GDM1 (cell line): ENCODE results near the gene PITX1.

ENCODE experiments used
- DNase-seq: peaks from one replicate; lab custom pipeline; 2025; lab: John Stamatoyannopoulos, UW

Gene PITX1

GRCh38 chr5:135028791-135029476, 5.1 kb downstream of the PITX1 start:
- DNase-seq = no peak

- DNase-seq = no peak
Observed at GRCh38 chr5:135027697-135028615, 6.1 kb downstream of the PITX1 start.

- DNase-seq = no peak
Observed at GRCh38 chr5:135027266-135027696, 6.7 kb downstream of the PITX1 start.

- no peak for DNase-seq
Observed at GRCh38 chr5:135026645-135027265, 7.3 kb downstream of the PITX1 start.

- no peak for DNase-seq
Observed at GRCh38 chr5:135025730-135026644, 8.0 kb downstream of the PITX1 start.

GRCh38 chr5:135024956-135025729, 8.9 kb downstream of the PITX1 start:
- DNase-seq = no peak

- DNase-seq = no peak
Observed at GRCh38 chr5:135020111-135020895, 13.7 kb downstream of the PITX1 start.

GRCh38 chr5:135019314-135019713, 14.7 kb downstream of the PITX1 start:
- DNase-seq = no peak

GRCh38 chr5:135018457-135018856, 15.6 kb downstream of the PITX1 start:
- DNase-seq = no peak

GRCh38 chr5:135016861-135017290, 17.2 kb downstream of the PITX1 start:
- no peak for DNase-seq

GRCh38 chr5:135015942-135016341, 18.1 kb downstream of the PITX1 start:
- DNase-seq = no peak

- DNase-seq = no peak
Observed at GRCh38 chr5:135013947-135014570, 20.0 kb downstream of the PITX1 start.

GRCh38 chr5:135013445-135013844, 20.6 kb downstream of the PITX1 start:
- no peak for DNase-seq

GRCh38 chr5:135012951-135013391, 21.1 kb downstream of the PITX1 start:
- DNase-seq = no peak

GRCh38 chr5:135012033-135012588, 21.9 kb downstream of the PITX1 start:
- DNase-seq = no peak

GRCh38 chr5:135011355-135012032, 22.5 kb downstream of the PITX1 start:
- no peak for DNase-seq

- no peak for DNase-seq
Observed at GRCh38 chr5:135010502-135011354, 23.3 kb downstream of the PITX1 start.
